ENCODE results near the gene UBE2H.
A peak's percentile ranks its signal among the peaks of the same experiment; 100 is the strongest.
"Not testable (repeated sequence)": the region's sequence is repeated elsewhere in the genome, so short reads cannot be mapped to it uniquely, and the experiment has no call there.

UBE2H gene

GRCh38 chr7:129797214-129797789, 155.5 kb downstream of the UBE2H start:
- Mint-ChIP-seq H3K36me3 (ENCODE audit: low read depth) (no peaks in the 10 kb centered on the region), H3K27me3 (peaks cover 6% of the 10 kb centered on the region), H3K27ac (no peak overlapping the region), H3K4me3 (no peak overlapping the region), H3K9me3 (no peaks in the 10 kb centered on the region), H3K4me1 (no peaks in the 10 kb centered on the region)
- DNase-seq: no peak
- ATAC-seq: no peak

- ATAC-seq (no peak), DNase-seq (no peak)
- H3K27ac Mint-ChIP-seq: no peak overlapping the region
- H3K9me3 Mint-ChIP-seq: no peaks in the 10 kb centered on the region
- H3K27me3 Mint-ChIP-seq: peaks cover 6% of the 10 kb centered on the region
- no peak overlapping the region for H3K4me3 Mint-ChIP-seq
- no peaks in the 10 kb centered on the region for H3K36me3 Mint-ChIP-seq (ENCODE audit: low read depth)
- H3K4me1 Mint-ChIP-seq: no peaks in the 10 kb centered on the region
Measured at GRCh38 chr7:129796186-129796775, 156.5 kb downstream of the UBE2H start.

- not testable (repeated sequence) for H3K36me3 Mint-ChIP-seq (ENCODE audit: low read depth); H3K4me1 Mint-ChIP-seq; ATAC-seq; H3K9me3 Mint-ChIP-seq; H3K4me3 Mint-ChIP-seq; DNase-seq; H3K27ac Mint-ChIP-seq
- peaks cover 11% of the 10 kb centered on the region for H3K27me3 Mint-ChIP-seq
Measured at GRCh38 chr7:129794461-129794860, 158.3 kb downstream of the UBE2H start.

- Mint-ChIP-seq H3K27ac (no peak overlapping the region), H3K4me3 (no peak overlapping the region), H3K9me3 (no peaks in the 10 kb centered on the region), H3K36me3 (ENCODE audit: low read depth) (no peaks in the 10 kb centered on the region), H3K4me1 (no peaks in the 10 kb centered on the region), H3K27me3 (peaks cover 17% of the 10 kb centered on the region)
- no peak for DNase-seq
- ATAC-seq: no peak
Measured at GRCh38 chr7:129793506-129794310, 159.1 kb downstream of the UBE2H start.

- Mint-ChIP-seq H3K4me1 (no peaks in the 10 kb centered on the region), H3K9me3 (no peaks in the 10 kb centered on the region), H3K36me3 (ENCODE audit: low read depth) (no peaks in the 10 kb centered on the region), H3K27me3 (peaks cover 19% of the 10 kb centered on the region), H3K4me3 (no peak overlapping the region), H3K27ac (no peak overlapping the region)
- ATAC-seq (no peak), DNase-seq (no peak)
Measured at GRCh38 chr7:129792721-129793120, 160.0 kb downstream of the UBE2H start.

GRCh38 chr7:129790136-129790535, 162.6 kb downstream of the UBE2H start:
- DNase-seq (no peak), ATAC-seq (no peak)
- Mint-ChIP-seq H3K4me1 (peaks cover 9% of the 10 kb centered on the region), H3K9me3 (no peaks in the 10 kb centered on the region), H3K36me3 (ENCODE audit: low read depth) (peaks cover 2% of the 10 kb centered on the region), H3K27me3 (peaks cover 45% of the 10 kb centered on the region), H3K27ac (no peak overlapping the region), H3K4me3 (no peak overlapping the region)

GRCh38 chr7:129789652-129790051, 163.1 kb downstream of the UBE2H start:
- no peaks in the 10 kb centered on the region for H3K9me3 Mint-ChIP-seq
- H3K4me3 Mint-ChIP-seq: no peak overlapping the region
- H3K27me3 Mint-ChIP-seq: peaks cover 49% of the 10 kb centered on the region
- peaks cover 2% of the 10 kb centered on the region for H3K36me3 Mint-ChIP-seq (ENCODE audit: low read depth)
- H3K27ac Mint-ChIP-seq: no peak overlapping the region
- DNase-seq (no peak), ATAC-seq (no peak)
- H3K4me1 Mint-ChIP-seq: peaks cover 13% of the 10 kb centered on the region

- Mint-ChIP-seq H3K27ac (no peak overlapping the region), H3K36me3 (ENCODE audit: low read depth) (peaks cover 2% of the 10 kb centered on the region), H3K27me3 (peaks cover 51% of the 10 kb centered on the region), H3K4me1 (peaks cover 16% of the 10 kb centered on the region), H3K4me3 (no peak overlapping the region), H3K9me3 (no peaks in the 10 kb centered on the region)
- no peak for DNase-seq
- ATAC-seq: no peak
Measured at GRCh38 chr7:129789000-129789399, 163.8 kb downstream of the UBE2H start.

- peaks cover 31% of the 10 kb centered on the region for H3K4me1 Mint-ChIP-seq
- H3K4me3 Mint-ChIP-seq: no peak overlapping the region
Measured at GRCh38 chr7:129786825-129787563, 165.8 kb downstream of the UBE2H start.

GRCh38 chr7:129785685-129786514, 166.9 kb downstream of the UBE2H start:
- H3K27ac Mint-ChIP-seq: no peak overlapping the region
- peaks cover 2% of the 10 kb centered on the region for H3K36me3 Mint-ChIP-seq (ENCODE audit: low read depth)
- peaks cover 73% of the 10 kb centered on the region for H3K27me3 Mint-ChIP-seq
- ATAC-seq (no peak), DNase-seq (no peak)
- peak overlapping the region; percentile 50 for H3K4me3 Mint-ChIP-seq
- H3K9me3 Mint-ChIP-seq: no peaks in the 10 kb centered on the region
- H3K4me1 Mint-ChIP-seq: peaks cover 39% of the 10 kb centered on the region

More at GRCh38 chr7:129786825-129787563, 165.8 kb downstream of the UBE2H start:
- H3K27ac Mint-ChIP-seq: no peak overlapping the region
- ATAC-seq: no peak
- H3K36me3 Mint-ChIP-seq (ENCODE audit: low read depth): peaks cover 2% of the 10 kb centered on the region
- DNase-seq: no peak
- H3K27me3 Mint-ChIP-seq: peaks cover 68% of the 10 kb centered on the region
- H3K9me3 Mint-ChIP-seq: no peaks in the 10 kb centered on the region

- Mint-ChIP-seq H3K4me3 (peak overlapping the region; percentile 50), H3K27ac (no peak overlapping the region), H3K4me1 (peaks cover 40% of the 10 kb centered on the region), H3K9me3 (no peaks in the 10 kb centered on the region), H3K27me3 (peaks cover 71% of the 10 kb centered on the region), H3K36me3 (ENCODE audit: low read depth) (peaks cover 2% of the 10 kb centered on the region)
- ATAC-seq (no peak), DNase-seq (peak; percentile 45)
Measured at GRCh38 chr7:129784783-129785684, 167.7 kb downstream of the UBE2H start.

GRCh38 chr7:129784437-129784782, 168.3 kb downstream of the UBE2H start:
- peaks cover 2% of the 10 kb centered on the region for H3K36me3 Mint-ChIP-seq (ENCODE audit: low read depth)
- H3K4me1 Mint-ChIP-seq: peaks cover 40% of the 10 kb centered on the region
- no peak for ATAC-seq
- no peaks in the 10 kb centered on the region for H3K9me3 Mint-ChIP-seq
- no peak for DNase-seq
- H3K4me3 Mint-ChIP-seq: no peak overlapping the region
- H3K27me3 Mint-ChIP-seq: peaks cover 67% of the 10 kb centered on the region
- H3K27ac Mint-ChIP-seq: no peak overlapping the region

GRCh38 chr7:129783584-129783919, 169.2 kb downstream of the UBE2H start:
- Mint-ChIP-seq H3K27ac (no peak overlapping the region), H3K4me3 (peak overlapping the region; percentile 26), H3K36me3 (ENCODE audit: low read depth) (peaks cover 2% of the 10 kb centered on the region), H3K4me1 (peaks cover 41% of the 10 kb centered on the region), H3K9me3 (no peaks in the 10 kb centered on the region), H3K27me3 (peaks cover 62% of the 10 kb centered on the region)
- ATAC-seq (no peak), DNase-seq (no peak)

All from activated naive CD8-positive, alpha-beta T cell treated with anti-CD3 and anti-CD28 coated beads, Interleukin-2, amount 50 U/mL, for 24 hours (primary cell).